Measurements from ENCODE around the gene UQCRC2. TPM values are rescaled to one million over a fixed set of nuclear protein-coding genes. Genes with fewer than 3 reads are reported as not detected.

The UQCRC2 gene
- total RNA-seq, 1 donor from 2014 or later, result 194 TPM

GRCh38 chr16:21982108-21982507, 28.9 kb downstream of the UQCRC2 start:
- DNase-seq (ENCODE audit: low spot score), result no peak
- Mint-ChIP-seq H3K9me3 (ENCODE audit: unreplicated experiment) (no peaks in the 10 kb centered on the region), H3K4me1 (ENCODE audit: unreplicated experiment) (peaks cover 7% of the 10 kb centered on the region), H3K27ac (ENCODE audit: unreplicated experiment) (no peak overlapping the region), H3K27me3 (ENCODE audit: unreplicated experiment) (peaks cover 1% of the 10 kb centered on the region), H3K36me3 (ENCODE audit: low read depth, unreplicated experiment) (peaks cover 43% of the 10 kb centered on the region), H3K4me3 (ENCODE audit: unreplicated experiment) (no peak overlapping the region)
- TF ChIP-seq CTCF (IDR thresholded peaks at IDR 0.05; ENCODE audit: unreplicated experiment), result no peak

GRCh38 chr16:21984062-21984461, 30.9 kb downstream of the UQCRC2 start:
- Mint-ChIP-seq H3K4me3 (ENCODE audit: unreplicated experiment) (no peak overlapping the region), H3K36me3 (ENCODE audit: low read depth, unreplicated experiment) (peaks cover 32% of the 10 kb centered on the region), H3K9me3 (ENCODE audit: unreplicated experiment) (no peaks in the 10 kb centered on the region), H3K27me3 (ENCODE audit: unreplicated experiment) (peaks cover 1% of the 10 kb centered on the region), H3K4me1 (ENCODE audit: unreplicated experiment) (peaks cover 13% of the 10 kb centered on the region), H3K27ac (ENCODE audit: unreplicated experiment) (no peak overlapping the region)
- TF ChIP-seq CTCF (IDR thresholded peaks at IDR 0.05; ENCODE audit: unreplicated experiment), result no peak
- no peak for DNase-seq (ENCODE audit: low spot score)

GRCh38 chr16:21985524-21985923, 32.4 kb downstream of the UQCRC2 start:
- Mint-ChIP-seq H3K9me3 (ENCODE audit: unreplicated experiment) (no peaks in the 10 kb centered on the region), H3K4me1 (ENCODE audit: unreplicated experiment) (peaks cover 13% of the 10 kb centered on the region), H3K36me3 (ENCODE audit: low read depth, unreplicated experiment) (peaks cover 24% of the 10 kb centered on the region), H3K27me3 (ENCODE audit: unreplicated experiment) (no peaks in the 10 kb centered on the region), H3K27ac (ENCODE audit: unreplicated experiment) (no peak overlapping the region), H3K4me3 (ENCODE audit: unreplicated experiment) (no peak overlapping the region)
- no peak for DNase-seq (ENCODE audit: low spot score)
- TF ChIP-seq CTCF (IDR thresholded peaks at IDR 0.05; ENCODE audit: unreplicated experiment), result no peak

GRCh38 chr16:21986692-21987246, 33.6 kb downstream of the UQCRC2 start:
- no peak overlapping the region for H3K27ac Mint-ChIP-seq (ENCODE audit: unreplicated experiment)

More at GRCh38 chr16:21986692-21987246, 33.6 kb downstream of the UQCRC2 start:
- TF ChIP-seq CTCF (IDR thresholded peaks at IDR 0.05; ENCODE audit: unreplicated experiment), result no peak
- Mint-ChIP-seq H3K9me3 (ENCODE audit: unreplicated experiment) (no peaks in the 10 kb centered on the region), H3K4me3 (ENCODE audit: unreplicated experiment) (no peak overlapping the region), H3K36me3 (ENCODE audit: low read depth, unreplicated experiment) (peaks cover 20% of the 10 kb centered on the region), H3K27me3 (ENCODE audit: unreplicated experiment) (no peaks in the 10 kb centered on the region), H3K4me1 (ENCODE audit: unreplicated experiment) (peaks cover 13% of the 10 kb centered on the region)
- no peak for DNase-seq (ENCODE audit: low spot score)

All from endothelial cell (in vitro differentiated cells).